ENCODE data around the gene SIM1. TPM values are rescaled to one million over a fixed set of nuclear protein-coding genes. Genes with fewer than 3 reads are reported as not detected.

SIM1 gene
- total RNA-seq, 3 donors from 2014 or later = not detected

GRCh38 chr6:100484474-100484873 lies 19.8 kb upstream of the SIM1 start:
- Mint-ChIP-seq H3K27me3 (ENCODE audit: low read depth) (peaks cover 25% of the 10 kb centered on the region), H3K36me3 (ENCODE audit: insufficient read depth) (no peaks in the 10 kb centered on the region), H3K4me1 (ENCODE audit: low read depth) (no peaks in the 10 kb centered on the region), H3K9me3 (no peaks in the 10 kb centered on the region), H3K4me3 (no peak overlapping the region)
- DNase-seq = no peak
- ATAC-seq = no peak

GRCh38 chr6:100482698-100483097 lies 18.0 kb upstream of the SIM1 start:
- no peaks in the 10 kb centered on the region for H3K4me1 Mint-ChIP-seq (ENCODE audit: low read depth)
- ATAC-seq (no peak), DNase-seq (no peak)
- H3K4me3 Mint-ChIP-seq = no peak overlapping the region
- no peaks in the 10 kb centered on the region for H3K9me3 Mint-ChIP-seq
- peaks cover 12% of the 10 kb centered on the region for H3K27me3 Mint-ChIP-seq (ENCODE audit: low read depth)
- H3K36me3 Mint-ChIP-seq (ENCODE audit: insufficient read depth) = no peaks in the 10 kb centered on the region

DNA sequence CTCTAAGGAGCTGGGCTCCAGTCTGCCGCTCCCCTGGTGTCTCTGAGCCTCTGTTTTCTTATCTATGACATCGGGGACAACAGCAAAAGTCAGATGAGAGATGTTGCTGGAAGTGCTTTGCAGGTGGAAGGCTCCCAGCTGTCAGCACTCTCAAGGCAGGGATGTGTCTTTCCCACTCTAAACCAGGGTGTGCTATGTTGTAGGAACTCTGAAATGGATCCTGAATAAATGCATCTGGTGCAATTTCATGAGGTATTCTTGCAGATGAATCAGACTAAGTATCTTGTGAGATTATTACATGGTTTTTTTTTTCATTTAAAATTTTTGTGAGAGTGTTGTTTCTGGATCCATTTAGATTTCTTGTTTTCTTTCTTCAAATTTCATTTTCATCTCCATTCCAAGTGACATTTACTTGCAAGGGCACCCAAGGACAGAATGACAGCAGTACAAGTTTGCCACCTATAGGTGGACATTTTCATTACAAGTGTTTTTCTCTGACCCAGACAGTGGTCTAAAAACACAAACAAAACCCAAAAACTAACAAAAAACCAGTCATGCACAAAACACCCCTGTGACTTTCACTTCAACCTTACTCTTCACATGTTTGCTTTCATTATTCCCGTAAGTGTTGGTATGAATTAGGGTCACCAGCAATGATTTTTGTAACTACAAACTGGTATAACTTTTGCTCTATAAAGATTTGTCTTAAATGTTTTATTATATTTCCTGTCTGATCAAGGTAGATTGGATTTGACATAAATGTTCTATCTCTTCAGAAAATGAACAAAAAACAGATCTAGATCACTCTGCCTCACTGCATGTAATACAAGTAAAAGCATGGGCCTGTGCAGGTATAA lies 14.7 kb upstream of the SIM1 start:
- Mint-ChIP-seq H3K4me3 (no peak overlapping the region), H3K27me3 (ENCODE audit: low read depth) (peaks cover 17% of the 10 kb centered on the region), H3K36me3 (ENCODE audit: insufficient read depth) (no peaks in the 10 kb centered on the region), H3K4me1 (ENCODE audit: low read depth) (no peaks in the 10 kb centered on the region), H3K9me3 (no peaks in the 10 kb centered on the region)
- ATAC-seq (no peak), DNase-seq (no peak)

- Mint-ChIP-seq H3K4me3 (no peak overlapping the region), H3K27me3 (ENCODE audit: low read depth) (peaks cover 44% of the 10 kb centered on the region), H3K4me1 (ENCODE audit: low read depth) (no peaks in the 10 kb centered on the region), H3K36me3 (ENCODE audit: insufficient read depth) (no peaks in the 10 kb centered on the region), H3K9me3 (no peaks in the 10 kb centered on the region)
- ATAC-seq (peak; percentile 42 to 53), DNase-seq (no peak)
Observed at GRCh38 chr6:100475554-100476320, 11.0 kb upstream of the SIM1 start.

GRCh38 chr6:100473182-100473581 lies 8.5 kb upstream of the SIM1 start:
- peak; percentile 4 to 26 for ATAC-seq
- H3K27me3 Mint-ChIP-seq (ENCODE audit: low read depth) = peaks cover 63% of the 10 kb centered on the region
- H3K4me3 Mint-ChIP-seq = no peak overlapping the region
- H3K9me3 Mint-ChIP-seq = no peaks in the 10 kb centered on the region
- no peaks in the 10 kb centered on the region for H3K36me3 Mint-ChIP-seq (ENCODE audit: insufficient read depth)
- no peaks in the 10 kb centered on the region for H3K4me1 Mint-ChIP-seq (ENCODE audit: low read depth)
- no peak for DNase-seq

DNA sequence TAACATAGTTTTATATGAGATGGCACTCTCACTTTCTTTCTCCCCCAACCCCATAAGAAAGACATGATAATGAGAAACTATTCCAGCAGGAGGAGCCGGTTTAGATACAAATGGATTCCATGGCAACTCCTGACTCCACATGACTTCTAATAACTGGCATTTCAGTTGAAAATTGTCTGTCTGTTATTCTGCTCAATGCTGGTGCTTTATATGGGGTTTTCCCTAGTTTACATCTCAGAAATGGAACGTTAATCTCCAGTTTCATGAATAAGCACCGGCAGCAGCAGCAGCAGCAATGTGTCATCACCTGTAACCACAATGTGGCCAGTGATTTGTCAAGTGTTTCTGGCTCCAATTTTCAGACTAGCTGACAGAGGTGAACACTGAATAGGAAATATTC lies 8.0 kb upstream of the SIM1 start:
- peaks cover 2% of the 10 kb centered on the region for H3K36me3 Mint-ChIP-seq (ENCODE audit: insufficient read depth)
- peak; percentile 69 to 71 for ATAC-seq
- no peak for DNase-seq
- peaks cover 68% of the 10 kb centered on the region for H3K27me3 Mint-ChIP-seq (ENCODE audit: low read depth)
- H3K4me1 Mint-ChIP-seq (ENCODE audit: low read depth) = no peaks in the 10 kb centered on the region
- H3K4me3 Mint-ChIP-seq = no peak overlapping the region
- H3K9me3 Mint-ChIP-seq = no peaks in the 10 kb centered on the region

DNA sequence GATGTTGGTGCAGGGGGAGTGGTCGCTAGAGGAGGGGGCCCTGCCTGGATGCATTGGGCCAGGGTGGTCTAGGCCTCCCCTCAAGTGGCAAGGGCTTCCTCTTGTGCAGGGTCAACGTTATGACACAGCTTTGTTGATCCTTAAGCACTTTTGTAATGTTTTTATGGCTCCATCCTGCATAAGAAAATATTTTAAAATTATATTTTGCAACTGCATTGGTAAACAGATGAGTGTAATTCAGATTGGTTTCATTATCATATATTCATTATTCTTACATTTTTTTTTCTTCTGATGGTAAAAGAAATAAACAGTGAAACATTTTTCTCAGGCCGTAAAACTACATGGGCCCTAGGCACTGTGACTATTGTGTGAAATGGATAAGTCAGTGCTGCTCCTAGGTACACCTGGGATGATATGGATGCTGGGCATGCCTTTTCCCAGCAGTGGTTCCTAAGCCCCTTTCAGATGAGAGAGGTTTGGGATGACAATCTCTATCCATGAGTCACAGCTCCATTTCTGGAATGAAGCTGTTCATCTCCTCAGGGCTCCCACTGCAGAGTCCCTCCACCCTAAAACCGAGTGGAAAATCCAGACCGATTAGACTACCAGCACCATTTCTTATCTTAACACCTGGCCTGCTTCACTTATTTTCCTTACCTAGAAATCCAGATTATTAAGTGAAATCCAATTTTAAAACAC lies 5.8 kb upstream of the SIM1 start:
- H3K27me3 Mint-ChIP-seq (ENCODE audit: low read depth) = peaks cover 83% of the 10 kb centered on the region
- peaks cover 7% of the 10 kb centered on the region for H3K9me3 Mint-ChIP-seq
- peaks cover 2% of the 10 kb centered on the region for H3K36me3 Mint-ChIP-seq (ENCODE audit: insufficient read depth)
- H3K4me3 Mint-ChIP-seq = no peak overlapping the region
- peaks cover 11% of the 10 kb centered on the region for H3K4me1 Mint-ChIP-seq (ENCODE audit: low read depth)
- DNase-seq = no peak
- ATAC-seq = no peak

DNA sequence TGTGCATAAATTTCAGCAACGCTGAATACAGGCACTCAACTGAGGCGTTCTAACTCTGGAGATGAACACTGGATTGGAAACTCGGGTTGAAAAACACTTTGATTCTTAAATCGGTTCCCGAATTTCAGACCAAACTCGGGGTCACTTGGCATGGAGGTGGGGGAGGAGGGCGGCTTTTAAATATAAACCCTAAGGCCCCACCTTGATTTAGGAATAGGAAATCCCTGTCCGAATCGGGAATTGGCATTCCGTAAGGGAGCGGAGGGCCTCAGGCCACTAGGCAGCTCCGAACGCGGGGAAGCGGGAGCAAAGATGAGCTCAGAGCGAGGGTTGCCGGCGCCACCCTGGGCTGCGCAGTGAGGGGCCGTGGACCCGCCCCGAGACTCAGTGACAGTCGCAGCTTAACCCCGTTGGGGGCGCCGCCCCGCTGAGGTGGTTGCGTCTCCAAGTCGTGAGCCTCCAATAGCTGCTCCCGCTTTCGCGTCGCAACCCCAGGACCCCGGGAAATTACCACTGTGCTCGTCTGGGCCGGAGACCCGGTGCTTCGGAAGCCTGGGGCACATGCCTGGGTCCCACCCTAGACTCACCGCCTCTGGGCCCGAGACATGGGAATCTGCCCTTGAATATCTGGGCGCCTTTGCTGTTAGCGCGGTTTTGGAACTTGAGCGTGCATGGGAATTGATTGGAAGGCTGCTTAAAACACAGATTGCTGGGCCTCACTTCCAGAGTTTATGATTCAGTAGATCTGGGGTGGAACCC lies 4.6 kb upstream of the SIM1 start:
- Mint-ChIP-seq H3K4me1 (ENCODE audit: low read depth) (peaks cover 15% of the 10 kb centered on the region), H3K27me3 (ENCODE audit: low read depth) (peaks cover 86% of the 10 kb centered on the region)

GRCh38 chr6:100468016-100468622 lies 3.4 kb upstream of the SIM1 start:
- Mint-ChIP-seq H3K27me3 (ENCODE audit: low read depth) (peaks cover 91% of the 10 kb centered on the region), H3K36me3 (ENCODE audit: insufficient read depth) (peaks cover 2% of the 10 kb centered on the region)

More for the DNA sequence above, 4.6 kb upstream of the SIM1 start:
- Mint-ChIP-seq H3K9me3 (peaks cover 7% of the 10 kb centered on the region), H3K4me3 (no peak overlapping the region), H3K36me3 (ENCODE audit: insufficient read depth) (peaks cover 2% of the 10 kb centered on the region)
- no peak for ATAC-seq
- no peak for DNase-seq

GRCh38 chr6:100467129-100468015 lies 2.7 kb upstream of the SIM1 start:
- DNase-seq (no peak), ATAC-seq (no peak)
- peaks cover 12% of the 10 kb centered on the region for H3K9me3 Mint-ChIP-seq
- peaks cover 17% of the 10 kb centered on the region for H3K4me1 Mint-ChIP-seq (ENCODE audit: low read depth)
- no peak overlapping the region for H3K4me3 Mint-ChIP-seq
- H3K36me3 Mint-ChIP-seq (ENCODE audit: insufficient read depth) = peaks cover 2% of the 10 kb centered on the region
- peaks cover 90% of the 10 kb centered on the region for H3K27me3 Mint-ChIP-seq (ENCODE audit: low read depth)

More at GRCh38 chr6:100468016-100468622, 3.4 kb upstream of the SIM1 start:
- ATAC-seq (no peak), DNase-seq (no peak)
- Mint-ChIP-seq H3K4me1 (ENCODE audit: low read depth) (peaks cover 17% of the 10 kb centered on the region), H3K4me3 (no peak overlapping the region), H3K9me3 (peaks cover 11% of the 10 kb centered on the region)

GRCh38 chr6:100466410-100467128 lies 1.8 kb upstream of the SIM1 start:
- Mint-ChIP-seq H3K9me3 (peaks cover 17% of the 10 kb centered on the region), H3K36me3 (ENCODE audit: insufficient read depth) (peaks cover 3% of the 10 kb centered on the region), H3K4me1 (ENCODE audit: low read depth) (peaks cover 24% of the 10 kb centered on the region), H3K27me3 (ENCODE audit: low read depth) (peaks cover 91% of the 10 kb centered on the region), H3K4me3 (no peak overlapping the region)
- DNase-seq = no peak
- ATAC-seq = no peak

GRCh38 chr6:100465701-100466409 lies 1.1 kb upstream of the SIM1 start:
- Mint-ChIP-seq H3K27me3 (ENCODE audit: low read depth) (peaks cover 88% of the 10 kb centered on the region), H3K9me3 (peaks cover 17% of the 10 kb centered on the region), H3K4me1 (ENCODE audit: low read depth) (peaks cover 28% of the 10 kb centered on the region), H3K4me3 (no peak overlapping the region), H3K36me3 (ENCODE audit: insufficient read depth) (peaks cover 3% of the 10 kb centered on the region)
- no peak for DNase-seq
- ATAC-seq = no peak
